HL-60 (cell line): Measurements from ENCODE around the gene HPSE.

Experiments
- GABPA ChIP-seq: IDR thresholded peaks from 2 replicates; pipeline ENCODE4 v1.6.1; 2012; ENCODE audit warnings: low read depth
- POLR2AphosphoS5 ChIP-seq: IDR thresholded peaks from 2 replicates; pipeline ENCODE4 v1.6.1; 2012; ENCODE audit warnings: low read depth
- TF ChIP-seq, protein P1 (sequence below): IDR thresholded peaks from one replicate; pipeline ENCODE4 v1.5.1; 2011; ENCODE audit warnings: low read length, control low read depth, inconsistent platforms; ENCODE audit not compliant: insufficient read depth

DNA sequence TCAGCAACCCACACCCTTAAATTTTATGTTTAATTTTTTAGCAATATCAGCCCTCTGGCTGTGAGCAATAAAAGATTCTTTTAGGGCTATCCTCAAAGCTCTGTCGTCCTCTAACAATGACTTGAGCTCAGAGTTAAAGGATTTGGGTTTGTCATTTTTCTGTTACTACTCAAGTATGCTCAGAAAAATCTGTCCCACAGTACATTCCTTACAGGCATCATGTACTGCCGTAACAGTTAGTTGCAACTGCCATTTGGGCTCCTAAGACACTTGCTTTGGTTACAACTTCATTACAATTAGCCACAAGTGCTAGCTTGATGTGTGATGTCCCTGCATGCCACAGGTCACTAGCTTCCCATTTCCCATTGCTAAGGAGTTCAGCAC is 83.2 kb downstream of the HPSE start:
- TF ChIP-seq POLR2AphosphoS5 (no peak), GABPA (no peak)
- TF ChIP-seq, protein P1, sequence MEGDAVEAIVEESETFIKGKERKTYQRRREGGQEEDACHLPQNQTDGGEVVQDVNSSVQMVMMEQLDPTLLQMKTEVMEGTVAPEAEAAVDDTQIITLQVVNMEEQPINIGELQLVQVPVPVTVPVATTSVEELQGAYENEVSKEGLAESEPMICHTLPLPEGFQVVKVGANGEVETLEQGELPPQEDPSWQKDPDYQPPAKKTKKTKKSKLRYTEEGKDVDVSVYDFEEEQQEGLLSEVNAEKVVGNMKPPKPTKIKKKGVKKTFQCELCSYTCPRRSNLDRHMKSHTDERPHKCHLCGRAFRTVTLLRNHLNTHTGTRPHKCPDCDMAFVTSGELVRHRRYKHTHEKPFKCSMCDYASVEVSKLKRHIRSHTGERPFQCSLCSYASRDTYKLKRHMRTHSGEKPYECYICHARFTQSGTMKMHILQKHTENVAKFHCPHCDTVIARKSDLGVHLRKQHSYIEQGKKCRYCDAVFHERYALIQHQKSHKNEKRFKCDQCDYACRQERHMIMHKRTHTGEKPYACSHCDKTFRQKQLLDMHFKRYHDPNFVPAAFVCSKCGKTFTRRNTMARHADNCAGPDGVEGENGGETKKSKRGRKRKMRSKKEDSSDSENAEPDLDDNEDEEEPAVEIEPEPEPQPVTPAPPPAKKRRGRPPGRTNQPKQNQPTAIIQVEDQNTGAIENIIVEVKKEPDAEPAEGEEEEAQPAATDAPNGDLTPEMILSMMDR: no peak
